Stimulated activated CD4-positive, alpha-beta T cell treated with anti-CD3 and anti-CD28 coated beads, Interleukin-4, amount 100 ng/mL, for 4 hours (primary cell): ENCODE results near the gene NUP205.
"Not testable (repeated sequence)": the region's sequence is repeated elsewhere in the genome, so short reads cannot be mapped to it uniquely, and the experiment has no call there.

Experiments
- DNase-seq, 2 experiments: peaks; one replicate each; pipeline ENCODE4 v3.0.0-alpha.2; 2020

NUP205 gene

DNA sequence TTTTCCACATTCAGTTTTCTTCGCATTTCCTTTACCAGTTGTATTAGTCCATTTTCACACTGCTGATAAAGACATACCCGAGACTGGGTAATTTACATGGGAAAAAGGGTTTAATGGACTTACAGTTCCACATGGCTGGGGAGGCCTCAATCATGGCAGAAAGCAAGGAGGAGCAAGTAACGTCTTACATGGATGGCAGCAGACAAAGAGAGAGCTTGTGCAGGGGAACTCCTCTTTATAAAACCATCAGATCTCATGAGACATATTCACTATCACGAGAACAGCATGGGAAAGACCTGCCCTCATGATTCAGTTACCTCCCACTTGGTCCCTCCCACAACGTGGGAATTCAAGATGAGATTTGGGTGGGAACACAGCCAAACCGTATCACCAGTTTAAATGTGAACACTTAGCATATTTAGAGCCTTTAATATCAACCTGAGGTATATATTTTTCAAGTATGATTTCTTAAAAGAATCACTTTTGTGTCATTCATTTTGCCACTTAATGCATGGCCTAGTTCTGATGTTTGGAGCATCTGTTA, 111.2 kb downstream of the NUP205 start:
- DNase-seq = not testable (repeated sequence)

- DNase-seq = no peak
Measured at GRCh38 chr7:135669774-135670173, 112.1 kb downstream of the NUP205 start.

DNA sequence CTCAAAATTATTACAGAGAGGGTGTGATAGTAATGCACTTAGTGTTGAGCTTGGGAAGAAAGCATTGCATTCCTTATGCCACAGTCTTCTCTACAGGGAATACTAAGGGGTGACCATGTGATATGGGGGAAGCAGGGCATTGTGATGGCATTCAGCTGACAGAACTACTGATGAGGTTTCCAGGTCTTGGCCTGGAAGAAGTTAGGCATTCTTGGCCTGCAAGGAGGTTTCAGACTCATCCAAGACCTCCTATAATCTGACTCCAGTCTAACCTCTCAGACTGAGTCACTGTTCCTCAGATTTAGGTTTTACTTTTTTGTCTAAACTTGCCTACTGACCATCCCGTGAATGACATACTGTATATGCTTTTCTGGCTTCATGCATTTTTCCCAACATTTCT, 112.5 kb downstream of the NUP205 start:
- no peak for DNase-seq

DNA sequence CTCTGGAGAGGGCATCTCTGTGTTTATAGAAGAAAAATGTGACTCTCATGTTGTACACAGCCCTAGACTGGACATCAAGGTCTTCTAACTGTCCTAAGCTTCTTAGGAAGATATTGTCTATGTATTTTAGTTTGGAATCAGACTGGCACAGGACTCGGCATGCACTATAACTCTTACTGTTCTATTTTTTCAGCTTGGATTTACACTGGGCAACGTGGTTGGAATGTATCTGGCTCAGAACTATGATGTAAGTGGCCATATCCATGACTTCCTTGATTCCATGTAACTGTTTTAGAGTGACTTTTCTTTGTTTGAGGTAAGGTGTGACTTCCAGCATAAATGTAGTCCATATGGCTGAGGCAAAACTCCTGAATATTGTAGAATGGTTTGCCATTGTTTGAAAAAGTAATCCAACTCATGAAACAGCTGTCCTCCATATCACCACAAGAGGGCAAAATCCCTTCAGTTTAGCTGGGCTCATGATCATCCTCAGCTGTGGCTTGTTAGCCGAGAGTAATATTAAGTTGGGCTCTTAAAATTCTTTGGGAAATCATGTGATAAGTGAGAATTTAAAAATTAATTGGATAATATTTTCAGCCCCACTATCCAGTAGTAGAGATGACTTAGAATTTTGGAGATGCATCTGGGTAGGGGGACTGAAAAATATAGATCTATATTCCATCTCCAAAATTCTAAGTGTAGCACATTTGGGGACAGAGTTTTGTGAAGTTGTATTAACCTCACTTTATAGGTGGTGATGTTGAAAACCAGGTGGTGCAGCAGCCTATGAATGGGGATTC, 115.0 kb downstream of the NUP205 start:
- no peak for DNase-seq

DNA sequence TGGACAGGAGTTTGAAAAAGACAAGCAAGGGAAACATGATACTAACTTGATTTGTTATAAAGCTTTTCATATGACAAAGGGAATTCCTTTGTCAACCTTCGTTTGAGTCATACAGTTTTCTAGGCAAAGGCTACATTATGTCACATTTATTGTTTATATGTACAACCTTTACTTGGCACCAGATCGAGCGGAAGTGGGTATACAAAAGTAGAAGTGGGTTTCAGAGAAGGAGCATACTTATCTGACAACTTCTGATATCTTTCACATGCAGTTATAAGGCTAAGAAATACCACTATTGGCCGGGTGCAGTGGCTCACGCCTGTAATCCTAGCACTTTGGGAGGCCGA, 115.6 kb downstream of the NUP205 start:
- no peak for DNase-seq

DNA sequence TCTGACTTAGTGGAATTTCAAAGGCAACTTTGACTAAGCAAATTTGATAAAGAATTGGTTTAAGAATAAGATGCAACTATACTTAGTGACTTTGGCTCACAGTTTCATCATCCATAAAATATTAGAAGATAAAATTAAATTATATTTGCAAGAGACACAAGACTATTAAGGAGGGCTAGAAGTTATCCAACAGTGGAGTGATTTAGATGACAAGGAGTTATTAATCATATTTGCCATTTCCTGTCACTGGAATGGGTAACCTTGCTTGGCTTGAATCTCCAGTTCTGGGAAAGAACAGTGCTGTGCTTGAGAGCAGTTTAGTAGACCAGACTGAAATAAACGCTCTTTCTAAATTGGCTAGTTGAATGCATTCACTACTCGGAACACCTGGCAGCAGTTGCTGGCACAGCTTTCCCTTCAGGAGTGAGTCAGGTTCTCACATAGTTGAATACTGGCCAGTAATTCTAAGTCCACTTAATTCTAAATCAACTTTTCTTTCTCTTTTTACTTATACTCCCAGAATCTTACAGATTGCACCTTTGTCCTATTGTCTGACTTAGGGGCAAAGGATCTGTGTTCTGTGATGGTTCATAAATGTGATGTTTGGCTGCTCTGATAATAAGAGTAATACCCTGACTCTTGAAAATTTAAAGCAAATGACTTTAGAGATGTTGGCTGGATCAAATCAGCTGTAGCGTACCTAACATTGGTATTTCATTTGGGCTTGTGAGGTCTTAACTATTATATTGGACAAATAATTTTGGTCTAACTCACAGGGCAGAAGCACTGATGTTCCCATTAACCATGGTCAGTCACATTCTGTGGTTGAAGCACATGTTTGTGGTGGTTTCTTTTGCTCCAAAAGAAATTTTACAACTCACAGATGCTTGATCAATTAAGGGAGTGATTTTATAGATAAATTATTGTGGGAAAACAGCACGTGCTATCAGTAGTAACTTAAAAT, 121.2 kb downstream of the NUP205 start:
- DNase-seq = no peak

GRCh38 chr7:135681762-135682161, 124.0 kb downstream of the NUP205 start:
- DNase-seq = no peak

GRCh38 chr7:135682191-135682590, 124.5 kb downstream of the NUP205 start:
- DNase-seq = no peak

DNA sequence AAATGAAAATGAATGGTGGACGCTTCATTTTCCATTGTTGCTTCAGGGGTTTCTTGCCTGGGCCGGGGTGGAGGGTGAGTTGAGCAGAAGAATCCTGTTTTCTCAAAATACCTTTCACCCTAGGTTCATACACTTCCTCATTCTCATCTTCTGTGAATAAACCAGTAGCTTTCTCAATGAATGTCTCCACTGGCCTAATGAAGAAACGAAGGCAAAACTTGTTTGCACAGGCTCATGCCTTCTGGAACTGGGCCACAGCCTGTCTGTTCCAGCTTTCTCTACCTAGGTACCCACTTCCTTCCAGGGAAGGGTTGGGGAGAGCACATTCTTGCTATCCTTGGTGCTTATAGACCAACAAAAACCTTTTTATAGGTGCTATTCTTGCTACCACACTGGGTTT, 125.9 kb downstream of the NUP205 start:
- DNase-seq = no peak

GRCh38 chr7:135684136-135684535, 126.4 kb downstream of the NUP205 start:
- DNase-seq = no peak

- DNase-seq = no peak
Measured at GRCh38 chr7:135684699-135685098, 127.0 kb downstream of the NUP205 start.

- no peak for DNase-seq
Measured at GRCh38 chr7:135685306-135686084, 127.8 kb downstream of the NUP205 start.

GRCh38 chr7:135687466-135687865, 129.7 kb downstream of the NUP205 start:
- no peak for DNase-seq

DNA sequence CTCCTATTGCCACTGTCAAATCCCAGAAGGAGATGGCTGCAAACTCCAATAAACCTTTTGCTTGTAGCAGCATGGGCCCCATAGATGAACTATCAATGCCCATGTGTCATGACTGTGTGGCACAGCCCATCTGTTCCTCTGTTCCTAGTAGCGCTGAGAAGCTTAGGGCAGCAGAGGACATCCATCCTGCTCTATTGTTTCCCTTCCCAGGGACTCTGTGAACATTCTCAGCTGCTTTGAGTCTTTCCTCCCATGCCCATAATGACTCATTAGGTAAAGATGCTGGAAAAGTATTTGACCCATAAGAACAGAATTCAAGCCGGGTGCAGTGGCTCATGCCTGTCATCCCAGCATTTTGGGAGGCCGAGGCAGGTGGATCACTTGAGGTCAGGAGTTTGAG, 132.8 kb downstream of the NUP205 start:
- DNase-seq = no peak

DNA sequence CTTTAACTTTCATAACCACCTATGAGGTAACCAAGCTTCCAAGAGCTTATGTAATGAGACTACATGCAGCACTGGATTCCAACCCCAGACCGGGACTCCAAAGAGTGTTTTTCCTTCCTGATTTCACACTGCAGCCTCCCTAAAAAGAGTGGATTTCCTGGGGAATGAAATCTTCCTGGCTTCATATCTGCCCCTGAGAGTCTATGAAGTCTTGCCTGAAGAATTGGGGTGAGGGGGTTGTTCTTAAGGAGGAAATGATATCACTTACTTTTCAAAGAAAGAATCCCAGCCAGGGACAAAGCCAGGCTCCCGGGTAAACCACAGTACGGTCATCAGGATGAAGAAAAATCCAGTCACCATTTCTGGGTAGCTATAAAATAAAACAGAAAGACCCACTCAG, 134.3 kb downstream of the NUP205 start:
- DNase-seq = no peak

- DNase-seq = not testable (repeated sequence)
Measured at GRCh38 chr7:135692606-135693005, 134.9 kb downstream of the NUP205 start.

DNA sequence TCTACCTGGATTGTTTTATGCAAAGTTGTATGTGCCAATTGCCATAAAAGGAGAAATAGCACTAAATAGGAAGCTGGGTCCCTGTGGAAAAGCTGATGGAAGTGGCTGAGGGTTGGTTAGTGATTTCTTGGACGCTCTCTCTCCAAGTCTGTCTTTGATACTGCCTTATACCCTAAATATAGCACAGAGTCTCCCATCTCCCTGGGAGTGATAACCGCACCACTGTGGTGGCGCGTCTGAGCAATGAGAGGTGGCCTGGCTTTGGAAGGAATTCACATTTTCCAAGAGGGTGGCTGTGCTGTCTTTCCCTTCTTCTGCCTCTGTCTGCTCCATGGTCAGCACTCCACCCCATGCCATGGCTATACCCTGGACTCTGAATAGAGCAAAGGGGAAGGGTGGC, 135.8 kb downstream of the NUP205 start:
- DNase-seq = no peak

GRCh38 chr7:135697276-135698049, 139.7 kb downstream of the NUP205 start:
- DNase-seq = no peak
